ENCODE measurements around the gene USP32. TPM values are rescaled to one million over a fixed set of nuclear protein-coding genes. Genes with fewer than 3 reads are reported as not detected.

Gene USP32
- total and polyA plus RNA-seq, 2 donors (not counting 3 experiments of a cell fraction or from before 2014, with no cell fraction given): 15.7 to 52.9 TPM

- DNase-seq (ENCODE audit: low read depth, low spot score) (no peak), FAIRE-seq (no peak)
- Histone ChIP-seq H3K27ac (ENCODE audit: insufficient read depth, low read depth, low read length) (no peak overlapping the region), H3K36me3 (ENCODE audit: control insufficient read depth in 2 of 2, extremely low read depth in 1 of 2, insufficient read depth in 2 of 2, low read length in 2 of 2) (no peaks in the 10 kb centered on the region), H4K20me1 (replicated peaks; ENCODE audit: control insufficient read depth, extremely low read depth, insufficient read depth, low read length) (no peaks in the 10 kb centered on the region), H2AFZ (ENCODE audit: low read depth, low read length) (no peak overlapping the region), H3K4me2 (ENCODE audit: insufficient read depth, low read length) (peak overlapping the region; percentile 21), H3K27me3 (ENCODE audit: control insufficient read depth in 2 of 2, insufficient read depth in 2 of 2, low read length in 2 of 2) (peaks cover 56 to 58% of the 10 kb centered on the region in 2 experiments), H3K79me2 (ENCODE audit: control insufficient read depth, insufficient read depth, low read length) (no peaks in the 10 kb centered on the region), H3K4me3 (replicated peaks in 1 of 3; ENCODE audit: insufficient read depth in 1 of 3, low read depth in 1 of 3, low read length in 3 of 3) (no peak overlapping the region), H3K9me3 (replicated peaks; ENCODE audit: control insufficient read depth, insufficient read depth, low read length) (no peaks in the 10 kb centered on the region), H3K9me1 (replicated peaks; ENCODE audit: control insufficient read depth, extremely low read depth, insufficient read depth, low read length) (no peaks in the 10 kb centered on the region), H3K4me1 (ENCODE audit: control insufficient read depth, extremely low read depth, insufficient read depth, low read length) (peaks cover 19% of the 10 kb centered on the region), H3K9ac (replicated peaks; ENCODE audit: extremely low read depth, insufficient read depth, low read length) (no peak overlapping the region)
- POLR2A ChIA-PET: no interaction called here
- TF ChIP-seq POLR2A (IDR thresholded peaks at IDR 0.05; ENCODE audit: low read depth, low read length) (no peak), GATA2 (IDR thresholded peaks at IDR 0.05; ENCODE audit: insufficient read depth, insufficient read length, low read depth, low read length) (no peak), MAX (IDR thresholded peaks at IDR 0.05; ENCODE audit: insufficient read depth, insufficient read length) (no peak), POLR2AphosphoS5 (IDR thresholded peaks at IDR 0.05; ENCODE audit: insufficient read depth, low read depth, low read length) (no peak), EZH2 (IDR thresholded peaks at IDR 0.05; ENCODE audit: borderline replicate concordance, low read depth, low read length, severe bottlenecking) (peak; percentile 89), FOS (IDR thresholded peaks at IDR 0.05; ENCODE audit: borderline replicate concordance, insufficient read depth, low read length) (no peak), CTCF (IDR thresholded peaks at IDR 0.05; ENCODE audit: extremely low read depth in 1 of 2, insufficient read depth in 1 of 2, low read depth in 1 of 2, low read length in 2 of 2) (no peak), JUN (IDR thresholded peaks at IDR 0.05; ENCODE audit: borderline replicate concordance, insufficient read depth, insufficient read length, low read depth) (no peak)
- CTCF ChIA-PET: interaction anchor here (0.7 to 4.8 kb wide), 15 partner anchors 9 to 248 kb away, joined by 3 to 42 read pairs (median 5); partner anchors contain the start of gene CA4
- intact Hi-C loops (cut with micrococcal nuclease): loop anchor here (2.0 to 10.0 kb wide), 4 partner anchors 21 to 493 kb away; partner anchors contain the start of gene USP32
- dilution Hi-C loops (cut with MboI; ENCODE audit: extremely low pct_ligation_motif_present, low sequenced_read_pairs): no loop called here
- no TSS peak for BruUV-seq (replicated peaks)
These were observed 250.6 kb downstream of the USP32 start for GRCh38 chr17:60141111-60142018.

Data from endothelial cell of umbilical vein (primary cell).